Kidney (tissue), 14 donors: ENCODE results near the gene GNMT. TPM values are rescaled to one million over a fixed set of nuclear protein-coding genes. Genes with fewer than 3 reads are reported as not detected.
"Not testable (repeated sequence)": the region's sequence is repeated elsewhere in the genome, so short reads cannot be mapped to it uniquely, and the experiment has no call there.

Experiments
- DNase-seq, 5 donors: peaks; one replicate each; pipeline ENCODE4 v3.0.0-alpha.2; 2013 to 2020
- FAIRE-seq: peaks from 2 replicates; lab custom pipeline; 2012; peaks lifted over from hg19 to GRCh38; lab: Jason Lieb, UNC
- H3K27ac ChIP-seq, 2 donors: one replicate each; pipeline ENCODE4 v1.7.0; 2013; ENCODE audit warnings: low read depth in 2 of 2, low read length in 2 of 2, inconsistent platforms in 1 of 2
- H3K27me3 ChIP-seq: one replicate; pipeline ENCODE4 v1.7.1; 2013; ENCODE audit warnings: low read length, inconsistent platforms; ENCODE audit not compliant: control insufficient read depth, insufficient read depth
- H3K36me3 ChIP-seq, 3 donors: one replicate each; pipeline versions ENCODE4 v1.7.0 to v1.7.1; 2013; ENCODE audit warnings: low read length in 3 of 3, control low read depth in 1 of 3, inconsistent platforms in 1 of 3; ENCODE audit not compliant: insufficient read depth in 3 of 3, control insufficient read depth in 2 of 3
- H3K4me1 ChIP-seq, 3 donors: one replicate each; pipeline versions ENCODE4 v1.7.0 to v1.7.1; 2013; ENCODE audit warnings: low read length in 3 of 3, inconsistent platforms in 1 of 3, low read depth in 1 of 3; ENCODE audit not compliant: control insufficient read depth in 2 of 3, insufficient read depth in 2 of 3
- H3K4me3 ChIP-seq, 3 donors: one replicate each; pipeline versions ENCODE4 v1.7.0 to v1.8.1; 2013; ENCODE audit warnings: low read length in 3 of 3, control low read depth in 1 of 3, inconsistent platforms in 1 of 3
- H3K9ac ChIP-seq, 3 donors: one replicate each; pipeline versions ENCODE4 v1.7.0 to v1.7.1; 2013; ENCODE audit warnings: low read length in 3 of 3, control low read depth in 1 of 3, inconsistent platforms in 1 of 3
- H3K9me3 ChIP-seq, 3 donors: one replicate each; pipeline versions ENCODE4 v1.7.0 to v1.7.1; 2013; ENCODE audit warnings: low read length in 3 of 3, control low read depth in 1 of 3, inconsistent platforms in 1 of 3; ENCODE audit not compliant: control insufficient read depth in 2 of 3, insufficient read depth in 1 of 3
- CTCF ChIP-seq: IDR thresholded peaks from 3 replicates; pipeline ENCODE4 v1.5.1; 2012; ENCODE audit warnings: mild to moderate bottlenecking, moderate library complexity, borderline replicate concordance; ENCODE audit not compliant: insufficient read depth; ENCODE audit errors: extremely low read depth
- intact Hi-C: fragments of 100-400 bp; cut with DNase I; formaldehyde crosslinking; loops from one replicate; pipeline ENCODE4 v1.11.1; 2022
- polyA plus RNA-seq: library from polyadenylated mRNA; stranded (reverse); fragments of 350-450 nt; fragmentation: Illumina TruSeq; extraction: RNeasy Lipid Tissue Mini Kit (QIAGEN cat#74804); gene quantifications from one replicate; pipeline ENCODE4 v1.2.3, GENCODE V29; 2014; ENCODE audit warnings: low read depth, low replicate concordance; ENCODE audit not compliant: insufficient read depth
- total RNA-seq: library from RNA; stranded (reverse); fragmentation: NEBNext Ultra II Directional; extraction: Animal tissue kit (Norgen Biotek cat#: 25700); gene quantifications from one replicate; pipeline ENCODE4 v1.2.1, GENCODE V29; 2021
- donor health status: control.
- donor health status: control.
- donor health status: control.
- donor health status: control.
- donor health status: control.
- donor health status: DM: yes; HTN: yes; CAD: no.
- donor health status: Normal renal cell carcinoma (clear cell type).

Gene GNMT
- total and polyA plus RNA-seq, 2 donors from 2014 or later, result 0.54 to 1.9 TPM

DNA sequence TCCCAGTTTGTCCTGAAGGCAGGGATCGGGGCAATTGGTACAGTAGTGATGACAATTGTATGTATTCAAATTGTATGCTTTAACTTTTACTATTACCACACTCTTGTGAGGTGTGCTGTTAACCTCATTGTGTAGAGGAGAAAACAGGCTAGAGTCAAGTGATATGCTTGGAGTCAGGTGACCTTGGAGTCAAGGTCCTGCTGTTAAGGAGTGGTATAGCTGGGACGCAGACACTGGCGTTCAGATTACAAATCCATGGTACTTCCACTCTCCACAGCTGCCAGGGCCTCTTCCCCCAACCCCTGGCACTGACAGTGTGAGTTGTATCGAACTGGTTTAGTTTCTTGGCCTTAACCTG is 20.8 kb upstream of the GNMT start:
- FAIRE-seq, result no peak
- Histone ChIP-seq H3K27ac (no peak overlapping the region), H3K36me3 (peaks cover 0 to 19% (median 19%) of the 10 kb centered on the region in 3 donors), H3K4me3 (no peak overlapping the region), H3K9me3 (no peaks in the 10 kb centered on the region), H3K9ac (no peak overlapping the region), H3K4me1 (no peaks in the 10 kb centered on the region), H3K27me3 (no peaks in the 10 kb centered on the region)
- no peak for TF ChIP-seq CTCF
- DNase-seq, result peak in 1 of 5 donors; percentile 1
- intact Hi-C loops, result no loop called here

GRCh38 chr6:42940493-42941045 is 20.0 kb upstream of the GNMT start:
- Histone ChIP-seq H3K9me3 (no peaks in the 10 kb centered on the region), H3K9ac (no peak overlapping the region), H3K4me1 (no peaks in the 10 kb centered on the region), H3K27me3 (no peaks in the 10 kb centered on the region), H3K36me3 (peaks cover 0 to 16% (median 15%) of the 10 kb centered on the region in 3 donors), H3K4me3 (no peak overlapping the region), H3K27ac (no peak overlapping the region)
- FAIRE-seq (no peak), DNase-seq (peak in 1 of 5 donors; percentile 32)
- intact Hi-C loops, result no loop called here
- no peak for TF ChIP-seq CTCF

- H3K4me1 ChIP-seq, H3K27ac ChIP-seq, FAIRE-seq, H3K9me3 ChIP-seq, H3K27me3 ChIP-seq, DNase-seq, H3K9ac ChIP-seq, H3K4me3 ChIP-seq, intact Hi-C loops, H3K36me3 ChIP-seq: not testable (repeated sequence)
These were observed 19.2 kb upstream of the GNMT start for GRCh38 chr6:42941356-42941755.

- DNase-seq, result peak in 1 of 5 donors; percentile 15
- no peaks in the 10 kb centered on the region for H3K9me3 ChIP-seq
- peaks cover 0 to 9% (median 0%) of the 10 kb centered on the region in 3 donors for H3K36me3 ChIP-seq
- H3K27me3 ChIP-seq, result no peaks in the 10 kb centered on the region
- TF ChIP-seq CTCF, result no peak
- H3K9ac ChIP-seq, result no peak overlapping the region
- H3K4me1 ChIP-seq, result no peaks in the 10 kb centered on the region
- no peak overlapping the region for H3K27ac ChIP-seq
- FAIRE-seq, result no peak
- no peak overlapping the region for H3K4me3 ChIP-seq
- intact Hi-C loops, result no loop called here
These were observed 18.1 kb upstream of the GNMT start for GRCh38 chr6:42942444-42942843.
